AG08396 (cell line): ENCODE measurements around the gene TMEM45B.
"Not testable (repeated sequence)": the region's sequence is repeated elsewhere in the genome, so short reads cannot be mapped to it uniquely, and the experiment has no call there.

Source experiments
- DNase-seq: peaks from one replicate; pipeline ENCODE4 v3.0.0; 2012; ENCODE audit warnings: low spot score, mixed read lengths

The TMEM45B gene

GRCh38 chr11:129808241-129808640 lies 7.4 kb upstream of the TMEM45B start:
- not testable (repeated sequence) for DNase-seq

GRCh38 chr11:129813231-129813791 lies 2.3 kb upstream of the TMEM45B start:
- DNase-seq, result no peak

GRCh38 chr11:129814244-129815014 lies 1.2 kb upstream of the TMEM45B start:
- DNase-seq, result no peak

- no peak for DNase-seq
Observed at GRCh38 chr11:129817534-129818051, 1.9 kb downstream of the TMEM45B start.

- DNase-seq, result not testable (repeated sequence)
Observed at GRCh38 chr11:129818236-129818635, 2.6 kb downstream of the TMEM45B start.

- no peak for DNase-seq
Observed at GRCh38 chr11:129819237-129819636, 3.6 kb downstream of the TMEM45B start.

GRCh38 chr11:129820228-129820627 lies 4.6 kb downstream of the TMEM45B start:
- DNase-seq, result not testable (repeated sequence)

GRCh38 chr11:129823281-129823680 lies 7.6 kb downstream of the TMEM45B start:
- not testable (repeated sequence) for DNase-seq

- DNase-seq, result not testable (repeated sequence)
Observed at GRCh38 chr11:129823799-129824198, 8.2 kb downstream of the TMEM45B start.

GRCh38 chr11:129825380-129825779 lies 9.7 kb downstream of the TMEM45B start:
- DNase-seq, result no peak

- DNase-seq, result no peak
Observed at GRCh38 chr11:129828301-129828836, 12.7 kb downstream of the TMEM45B start.

GRCh38 chr11:129829497-129829896 lies 13.8 kb downstream of the TMEM45B start:
- DNase-seq, result not testable (repeated sequence)

GRCh38 chr11:129831227-129831626 lies 15.6 kb downstream of the TMEM45B start:
- DNase-seq, result not testable (repeated sequence)

GRCh38 chr11:129833260-129833659 lies 17.6 kb downstream of the TMEM45B start:
- DNase-seq, result not testable (repeated sequence)

GRCh38 chr11:129836423-129836891 lies 20.8 kb downstream of the TMEM45B start:
- not testable (repeated sequence) for DNase-seq

- no peak for DNase-seq
Observed at GRCh38 chr11:129836979-129837378, 21.3 kb downstream of the TMEM45B start.

- DNase-seq, result no peak
Observed at GRCh38 chr11:129840236-129840635, 24.6 kb downstream of the TMEM45B start.

GRCh38 chr11:129842138-129842537 lies 26.5 kb downstream of the TMEM45B start:
- no peak for DNase-seq

- DNase-seq, result peak; percentile 84
Observed at GRCh38 chr11:129846508-129847335, 31.1 kb downstream of the TMEM45B start.

GRCh38 chr11:129847361-129847760 lies 31.7 kb downstream of the TMEM45B start:
- not testable (repeated sequence) for DNase-seq

- DNase-seq, result no peak
Observed at GRCh38 chr11:129849447-129850130, 33.9 kb downstream of the TMEM45B start.
